Thoracic aorta (tissue), 2 donors: Measurements from ENCODE around the gene INSC. TPM values are rescaled to one million over a fixed set of nuclear protein-coding genes. Genes with fewer than 3 reads are reported as not detected.

Source experiments
- ATAC-seq: fragments of 150-250 bp; one replicate; pipeline ENCODE4 v1.8.0; 2017; ENCODE audit warnings: low read depth; ENCODE audit not compliant: insufficient number of reproducible peaks, low FRiP score
- DNase-seq: peaks from one replicate; pipeline ENCODE4 v3.0.0-alpha.2; 2020; ENCODE audit warnings: low spot score
- H3K27ac ChIP-seq, 2 donors: fragments of 200-600 bp; sonication (generic); 1 replicate in 1 of 2; 2 replicates in 1 of 2; pipeline ENCODE4 v1.5.1; 2016; ENCODE audit warnings: mild to moderate bottlenecking in 2 of 2, moderate library complexity in 2 of 2
- H3K27me3 ChIP-seq: fragments of 200-600 bp; sonication (generic); replicated peaks from 2 replicates; pipeline ENCODE4 v1.6.0; 2016; ENCODE audit warnings: mild to moderate bottlenecking; ENCODE audit not compliant: insufficient read depth
- H3K36me3 ChIP-seq: fragments of 200-600 bp; sonication (generic); one replicate; pipeline ENCODE4 v1.5.1; 2016
- H3K4me1 ChIP-seq, 2 donors: fragments of 200-600 bp; sonication (generic); 1 replicate in 1 of 2; 2 replicates in 1 of 2; pipeline versions ENCODE4 v1.5.1 to v1.6.0; 2016; ENCODE audit warnings: low read depth in 2 of 2, mild to moderate bottlenecking in 1 of 2; ENCODE audit not compliant: control insufficient read depth in 1 of 2
- H3K4me3 ChIP-seq: fragments of 200-600 bp; sonication (generic); 2 replicates; pipeline ENCODE4 v1.5.1; 2016; ENCODE audit warnings: mild to moderate bottlenecking
- H3K9me3 ChIP-seq: fragments of 200-600 bp; sonication (generic); 2 replicates; pipeline ENCODE4 v1.5.1; 2016
- CTCF ChIP-seq: fragments of 200-600 bp; sonication (generic); IDR thresholded peaks from one replicate; pipeline ENCODE4 v1.5.1; 2019; ENCODE audit warnings: antibody characterized with exemption
- total RNA-seq, 2 donors: library from RNA; depleted of rRNA; stranded (reverse); fragments of >200 nt; gene quantifications; one replicate each; pipeline versions ENCODE4 v1.1.0 to v1.2.3, GENCODE V29; 2016

The INSC gene
- total RNA-seq, 2 donors from 2014 or later = 0.35 TPM; not detected in 1

GRCh38 chr11:15227011-15227410 is 112.3 kb downstream of the INSC start:
- no peak for ATAC-seq

DNA sequence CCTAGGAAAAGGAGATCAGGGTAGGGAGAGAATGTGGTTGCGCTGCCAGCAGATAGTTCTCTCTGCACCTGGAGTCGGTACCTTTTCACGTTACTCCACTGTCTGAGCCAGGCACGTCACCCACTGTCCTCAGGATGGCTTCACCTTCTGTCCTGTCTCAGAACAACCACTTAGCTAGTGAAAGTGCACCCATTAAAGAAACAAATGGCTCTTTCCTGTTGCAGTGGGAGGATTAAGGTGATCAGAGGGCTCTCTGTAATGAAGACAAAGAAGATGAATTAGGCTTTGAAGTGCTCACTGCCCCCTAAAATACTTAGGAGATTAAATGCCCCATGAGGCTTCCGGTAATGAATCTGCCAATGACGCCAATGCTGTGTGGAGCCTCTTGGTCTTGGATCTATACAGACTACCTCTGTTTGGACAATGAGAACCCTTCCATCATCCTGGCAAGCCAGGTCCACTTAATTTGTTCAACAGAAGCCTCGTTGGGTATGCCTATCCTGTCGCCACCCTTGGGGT is 113.7 kb downstream of the INSC start:
- no peak for DNase-seq
- no peaks in the 10 kb centered on the region for H3K4me1 ChIP-seq
- H3K4me3 ChIP-seq = no peak overlapping the region
- TF ChIP-seq CTCF = no peak
- no peaks in the 10 kb centered on the region for H3K9me3 ChIP-seq
- H3K36me3 ChIP-seq = no peaks in the 10 kb centered on the region
- ATAC-seq = no peak
- H3K27ac ChIP-seq = no peak overlapping the region
- H3K27me3 ChIP-seq = no peaks in the 10 kb centered on the region

More at GRCh38 chr11:15227011-15227410, 112.3 kb downstream of the INSC start:
- Histone ChIP-seq H3K4me1 (no peaks in the 10 kb centered on the region), H3K4me3 (no peak overlapping the region), H3K27ac (no peak overlapping the region), H3K9me3 (no peaks in the 10 kb centered on the region), H3K27me3 (no peaks in the 10 kb centered on the region), H3K36me3 (no peaks in the 10 kb centered on the region)
- no peak for DNase-seq
- TF ChIP-seq CTCF = no peak

- H3K9me3 ChIP-seq = no peaks in the 10 kb centered on the region
- TF ChIP-seq CTCF = no peak
- H3K4me3 ChIP-seq = no peak overlapping the region
- no peak overlapping the region for H3K27ac ChIP-seq
- H3K36me3 ChIP-seq = no peaks in the 10 kb centered on the region
- no peaks in the 10 kb centered on the region for H3K27me3 ChIP-seq
- no peak for DNase-seq
- ATAC-seq = no peak
- no peaks in the 10 kb centered on the region for H3K4me1 ChIP-seq
Observed at GRCh38 chr11:15229069-15229468, 114.3 kb downstream of the INSC start.

DNA sequence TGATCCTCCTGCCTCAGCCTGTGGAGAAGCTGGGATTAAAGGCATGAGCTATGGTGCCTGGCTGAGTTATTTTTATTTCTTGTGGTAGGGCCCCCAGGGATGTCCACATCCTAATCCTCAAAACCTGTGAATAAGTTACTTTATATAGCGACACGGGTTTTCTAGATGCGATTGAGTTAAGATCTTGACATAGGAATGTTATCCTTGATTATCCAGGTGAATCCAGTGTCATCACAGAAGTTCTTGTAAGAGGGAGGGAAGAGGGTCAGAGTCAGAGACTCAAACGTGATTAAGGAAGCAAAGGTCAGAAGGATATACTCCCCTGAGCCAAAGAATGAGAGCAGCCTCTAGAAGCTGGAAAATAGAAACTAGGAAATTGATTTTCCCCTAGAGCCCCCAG is 117.8 kb downstream of the INSC start:
- H3K4me1 ChIP-seq = no peaks in the 10 kb centered on the region
- H3K36me3 ChIP-seq = no peaks in the 10 kb centered on the region
- DNase-seq = no peak
- H3K27ac ChIP-seq = no peak overlapping the region
- H3K27me3 ChIP-seq = no peaks in the 10 kb centered on the region
- H3K4me3 ChIP-seq = no peak overlapping the region
- no peak for ATAC-seq
- H3K9me3 ChIP-seq = no peaks in the 10 kb centered on the region
- no peak for TF ChIP-seq CTCF

DNA sequence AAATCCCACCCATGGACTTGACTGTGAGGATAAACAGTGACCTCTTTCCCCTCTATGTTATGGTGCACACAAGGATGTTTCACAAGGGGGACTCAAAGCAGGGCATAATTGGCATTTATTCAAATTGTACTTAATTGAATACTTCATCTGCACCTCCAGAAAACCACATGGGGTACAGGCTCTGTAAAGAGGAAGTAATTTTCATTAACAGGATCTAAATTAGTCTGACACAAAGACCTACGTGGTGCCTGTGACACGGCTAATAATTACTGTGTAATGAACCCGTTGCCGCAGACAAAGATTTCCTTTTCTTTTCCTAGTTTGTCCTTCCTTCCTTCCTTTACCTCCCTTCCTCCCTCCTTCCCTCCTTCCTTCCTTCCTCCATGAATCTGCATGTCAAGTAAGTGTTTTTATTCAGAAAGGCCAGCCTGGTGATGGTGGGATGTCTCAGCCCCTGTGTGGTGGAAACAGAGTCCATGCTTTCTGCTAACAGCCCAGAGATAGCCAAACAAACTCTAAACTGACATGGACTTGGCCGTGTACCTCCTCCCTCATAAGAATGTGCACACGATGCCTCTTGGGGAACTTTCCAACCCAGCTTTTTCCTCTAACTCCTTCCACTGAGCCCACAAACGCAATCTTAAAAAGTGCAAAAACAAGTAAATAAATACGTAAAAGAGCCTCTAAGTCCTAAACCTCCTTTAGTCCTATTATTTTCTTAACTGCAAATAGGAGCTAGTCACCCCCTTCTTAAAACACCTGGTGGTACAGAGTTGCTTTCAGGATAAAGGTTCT is 118.8 kb downstream of the INSC start:
- Histone ChIP-seq H3K9me3 (no peaks in the 10 kb centered on the region), H3K27ac (no peak overlapping the region), H3K36me3 (no peaks in the 10 kb centered on the region), H3K4me1 (no peaks in the 10 kb centered on the region), H3K27me3 (no peaks in the 10 kb centered on the region), H3K4me3 (no peak overlapping the region)
- no peak for TF ChIP-seq CTCF
- no peak for DNase-seq
- ATAC-seq = no peak
